Endothelial cell of umbilical vein (primary cell): ENCODE measurements around the gene HS3ST3B1. TPM values are rescaled to one million over a fixed set of nuclear protein-coding genes. Genes with fewer than 3 reads are reported as not detected.

Source experiments
- BruUV-seq: library from RNA; stranded (reverse); fragments of 400-500 nt; replicated peaks from 2 replicates; lab custom pipeline; 2021; lab: Mats Ljungman, UMichigan
- CTCF ChIA-PET: fragments of 300-600, 350-600 bp; sonication (Branson Sonifier 250); formaldehyde crosslinking; loops from one replicate; lab custom pipeline; 2021; ENCODE audit warnings: antibody characterized with exemption, inconsistent platforms; lab: Charles Lee
- POLR2A ChIA-PET: fragments of 300-600, 350-600 bp; sonication (Branson Sonifier 250); formaldehyde crosslinking; loops from one replicate; lab custom pipeline; 2021; ENCODE audit warnings: antibody characterized with exemption, inconsistent platforms; lab: Charles Lee
- DNase-seq: peaks from one replicate; pipeline ENCODE4 v3.0.0-alpha.2; 2011; ENCODE audit warnings: low read depth, low spot score
- FAIRE-seq: peaks from 2 replicates; lab custom pipeline; 2011; peaks lifted over from hg19 to GRCh38; lab: Jason Lieb, UNC
- H2AFZ ChIP-seq: 2 replicates; pipeline ENCODE4 v1.6.0; 2012; ENCODE audit warnings: low read depth, low read length, control low read depth, inconsistent platforms
- H3K27ac ChIP-seq: 2 replicates; pipeline ENCODE4 v1.5.1; 2011; ENCODE audit warnings: low read depth, mild to moderate bottlenecking, control low read depth, low read length, moderate library complexity; ENCODE audit not compliant: insufficient read depth
- H3K27me3 ChIP-seq, 2 experiments: 2 replicates each; pipeline versions ENCODE4 v1.6.0 to v1.6.1; 2011; ENCODE audit warnings: low read length in 2 of 2, mixed read lengths in 1 of 2; ENCODE audit not compliant: control insufficient read depth in 2 of 2, insufficient read depth in 2 of 2
- H3K36me3 ChIP-seq, 2 experiments: 2 replicates in 1 of 2; 3 replicates in 1 of 2; pipeline ENCODE4 v1.5.1; 2011; ENCODE audit warnings: low read length in 2 of 2, mild to moderate bottlenecking in 1 of 2, moderate library complexity in 1 of 2; ENCODE audit not compliant: control insufficient read depth in 2 of 2, insufficient read depth in 2 of 2; ENCODE audit errors: extremely low read depth in 1 of 2
- H3K4me1 ChIP-seq: 3 replicates; pipeline ENCODE4 v1.5.1; 2011; ENCODE audit warnings: mild to moderate bottlenecking, low read length; ENCODE audit not compliant: control insufficient read depth, insufficient read depth; ENCODE audit errors: extremely low read depth
- H3K4me2 ChIP-seq: 2 replicates; pipeline ENCODE4 v1.6.1; 2011; ENCODE audit warnings: low read length, control low read depth, mixed read lengths; ENCODE audit not compliant: insufficient read depth
- H3K4me3 ChIP-seq, 3 experiments: fragments of 200-600 bp in 1 of 3; sonication (generic), shearing (Covaris generic) in 1 of 3; replicated peaks in 1 of 3; 2 replicates each; pipeline ENCODE4 v1.5.1; 2011 to 2016; ENCODE audit warnings: control low read depth in 3 of 3, low read length in 3 of 3, mild to moderate bottlenecking in 2 of 3, inconsistent platforms in 1 of 3, low read depth in 1 of 3, moderate library complexity in 1 of 3; ENCODE audit not compliant: insufficient read depth in 1 of 3
- H3K79me2 ChIP-seq: 2 replicates; pipeline ENCODE4 v1.6.0; 2012; ENCODE audit warnings: low read length, inconsistent platforms; ENCODE audit not compliant: control insufficient read depth, insufficient read depth
- H3K9ac ChIP-seq: replicated peaks from 2 replicates; pipeline ENCODE3; 2011; ENCODE audit warnings: low read length, control low read depth; ENCODE audit not compliant: insufficient read depth; ENCODE audit errors: extremely low read depth
- H3K9me1 ChIP-seq: replicated peaks from 3 replicates; pipeline ENCODE4 v1.6.0; 2011; ENCODE audit warnings: mild to moderate bottlenecking, low read length; ENCODE audit not compliant: control insufficient read depth, insufficient read depth; ENCODE audit errors: extremely low read depth
- H3K9me3 ChIP-seq: replicated peaks from 2 replicates; pipeline ENCODE4 v1.5.1; 2012; ENCODE audit warnings: low read length, inconsistent platforms; ENCODE audit not compliant: control insufficient read depth, insufficient read depth
- H4K20me1 ChIP-seq: replicated peaks from 2 replicates; pipeline ENCODE3; 2011; ENCODE audit warnings: mild to moderate bottlenecking, low read length; ENCODE audit not compliant: control insufficient read depth, insufficient read depth; ENCODE audit errors: extremely low read depth
- EZH2 ChIP-seq: IDR thresholded peaks from 2 replicates; pipeline ENCODE4 v1.6.1; 2012; ENCODE audit warnings: borderline replicate concordance, low read depth, mild to moderate bottlenecking, moderate library complexity, low read length, inconsistent platforms; ENCODE audit not compliant: severe bottlenecking
- FOS ChIP-seq: IDR thresholded peaks from 2 replicates; pipeline ENCODE4 v1.6.1; 2011; ENCODE audit warnings: mild to moderate bottlenecking, low read length, moderate library complexity, borderline replicate concordance; ENCODE audit not compliant: insufficient read depth
- GATA2 ChIP-seq: IDR thresholded peaks from 2 replicates; pipeline ENCODE4 v1.7.0; 2011; ENCODE audit warnings: low read depth, mild to moderate bottlenecking, moderate library complexity, mixed read lengths, low read length; ENCODE audit not compliant: insufficient read length, insufficient read depth
- JUN ChIP-seq: IDR thresholded peaks from 2 replicates; pipeline ENCODE4 v1.6.1; 2011; ENCODE audit warnings: borderline replicate concordance, low read depth; ENCODE audit not compliant: insufficient read length, insufficient read depth
- MYC ChIP-seq: IDR thresholded peaks from one replicate; pipeline ENCODE4 v1.6.1; 2011; ENCODE audit warnings: mild to moderate bottlenecking, low read depth, low read length
- POLR2A ChIP-seq: IDR thresholded peaks from 2 replicates; pipeline ENCODE4 v1.6.1; 2012; ENCODE audit warnings: low read depth, mild to moderate bottlenecking, control low read depth, low read length
- POLR2AphosphoS5 ChIP-seq: IDR thresholded peaks from 2 replicates; pipeline ENCODE4 v1.6.1; 2012; ENCODE audit warnings: low read depth, mild to moderate bottlenecking, control low read depth, low read length, moderate library complexity; ENCODE audit not compliant: insufficient read depth
- dilution Hi-C: fragments of 300-500 bp; cut with MboI; formaldehyde crosslinking; loops from one replicate; pipeline ENCODE4 v1.15.0; 2019; ENCODE audit warnings: low sequenced_read_pairs; ENCODE audit not compliant: extremely low pct_ligation_motif_present
- intact Hi-C: fragments of 100-400 bp; cut with micrococcal nuclease; formaldehyde crosslinking; loops from one replicate; pipeline ENCODE4 v1.10.0; 2022
- polyA plus RNA-seq, 4 experiments: library from polyadenylated mRNA; depleted of rRNA in 3 of 4; stranded (reverse) in 3 of 4; unstranded in 1 of 4; fragments of >200 nt; gene quantifications; 2 replicates each; pipeline versions ENCODE4 v1.2.1 to v1.2.3, GENCODE V29; 2011 to 2012; ENCODE audit warnings: missing spikeins in 1 of 4
- total RNA-seq: library from RNA; stranded (reverse); gene quantifications from 2 replicates; pipeline ENCODE4 v1.2.3, GENCODE V29; 2021
- TF ChIP-seq, protein P1 (sequence below), 2 donors: IDR thresholded peaks; 1 replicate in 1 of 2; 2 replicates in 1 of 2; pipeline ENCODE4 v1.5.1; 2011; ENCODE audit warnings: low read length in 2 of 2, mild to moderate bottlenecking in 2 of 2, moderate library complexity in 2 of 2, control low read depth in 1 of 2, inconsistent platforms in 1 of 2, low read depth in 1 of 2; ENCODE audit not compliant: insufficient read depth in 1 of 2; ENCODE audit errors: extremely low read depth in 1 of 2
- TF ChIP-seq, protein P2 (sequence below): IDR thresholded peaks from 2 replicates; pipeline ENCODE4 v1.6.1; 2011; ENCODE audit not compliant: insufficient read depth, insufficient read length

Gene HS3ST3B1
- total and polyA plus RNA-seq, 2 donors (not counting 3 experiments of a cell fraction or from before 2014, with no cell fraction given), result not detected

DNA sequence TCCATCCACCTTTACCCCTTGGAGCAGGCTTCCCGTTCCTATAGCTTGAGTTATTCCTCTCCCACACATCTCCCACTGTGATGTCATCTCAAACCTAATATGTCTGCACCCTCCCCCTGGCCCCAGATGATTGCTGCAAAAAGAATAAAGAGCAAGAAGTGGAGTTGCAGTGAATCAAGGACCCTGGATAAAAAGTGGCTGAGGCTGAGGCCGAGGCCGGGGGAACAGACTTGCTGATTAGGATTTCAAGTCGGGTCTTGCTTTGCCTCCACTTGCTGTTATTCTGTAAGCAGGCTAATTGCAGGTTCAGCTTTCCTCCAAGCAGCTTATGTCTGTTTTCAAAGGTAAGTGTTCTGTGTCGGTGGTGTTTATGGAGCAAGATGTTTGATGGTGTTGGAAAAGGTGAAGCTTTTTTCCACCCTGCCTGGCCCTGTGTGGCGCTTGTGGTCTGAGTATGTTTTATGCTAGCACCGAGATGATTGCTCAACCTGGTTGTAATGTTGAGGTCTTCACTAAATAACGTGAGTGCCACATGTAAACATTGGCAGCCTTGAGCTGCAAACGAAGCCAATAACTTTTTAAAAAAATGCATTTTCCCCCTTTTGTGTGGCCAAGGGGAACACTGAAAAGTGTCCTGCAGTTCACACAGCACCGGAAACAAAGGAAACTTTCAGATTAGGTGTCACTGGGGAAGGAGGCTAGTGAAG lies 15.4 kb downstream of the HS3ST3B1 start:
- H3K27ac ChIP-seq, result no peak overlapping the region
- no peak overlapping the region for H3K4me2 ChIP-seq
- H3K79me2 ChIP-seq, result no peaks in the 10 kb centered on the region
- H3K4me3 ChIP-seq, result no peak overlapping the region
- BruUV-seq, result no TSS peak
- TF ChIP-seq, protein P1, sequence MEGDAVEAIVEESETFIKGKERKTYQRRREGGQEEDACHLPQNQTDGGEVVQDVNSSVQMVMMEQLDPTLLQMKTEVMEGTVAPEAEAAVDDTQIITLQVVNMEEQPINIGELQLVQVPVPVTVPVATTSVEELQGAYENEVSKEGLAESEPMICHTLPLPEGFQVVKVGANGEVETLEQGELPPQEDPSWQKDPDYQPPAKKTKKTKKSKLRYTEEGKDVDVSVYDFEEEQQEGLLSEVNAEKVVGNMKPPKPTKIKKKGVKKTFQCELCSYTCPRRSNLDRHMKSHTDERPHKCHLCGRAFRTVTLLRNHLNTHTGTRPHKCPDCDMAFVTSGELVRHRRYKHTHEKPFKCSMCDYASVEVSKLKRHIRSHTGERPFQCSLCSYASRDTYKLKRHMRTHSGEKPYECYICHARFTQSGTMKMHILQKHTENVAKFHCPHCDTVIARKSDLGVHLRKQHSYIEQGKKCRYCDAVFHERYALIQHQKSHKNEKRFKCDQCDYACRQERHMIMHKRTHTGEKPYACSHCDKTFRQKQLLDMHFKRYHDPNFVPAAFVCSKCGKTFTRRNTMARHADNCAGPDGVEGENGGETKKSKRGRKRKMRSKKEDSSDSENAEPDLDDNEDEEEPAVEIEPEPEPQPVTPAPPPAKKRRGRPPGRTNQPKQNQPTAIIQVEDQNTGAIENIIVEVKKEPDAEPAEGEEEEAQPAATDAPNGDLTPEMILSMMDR (IDR thresholded peaks at IDR 0.05; ENCODE audit: extremely low read depth in 1 of 2, insufficient read depth in 1 of 2, low read depth in 1 of 2, low read length in 2 of 2), result no peak
- no peak for TF ChIP-seq GATA2
- no peak for TF ChIP-seq POLR2A
- TF ChIP-seq POLR2AphosphoS5, result no peak
- no peak for TF ChIP-seq JUN
- no peak for TF ChIP-seq EZH2
- no peak for TF ChIP-seq MYC
- no peak for TF ChIP-seq FOS
- TF ChIP-seq, protein P2, sequence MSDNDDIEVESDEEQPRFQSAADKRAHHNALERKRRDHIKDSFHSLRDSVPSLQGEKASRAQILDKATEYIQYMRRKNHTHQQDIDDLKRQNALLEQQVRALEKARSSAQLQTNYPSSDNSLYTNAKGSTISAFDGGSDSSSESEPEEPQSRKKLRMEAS, result no peak
- intact Hi-C loops, result no loop called here
- DNase-seq (no peak), FAIRE-seq (no peak)
- H2AFZ ChIP-seq, result no peak overlapping the region
- H3K4me1 ChIP-seq, result no peaks in the 10 kb centered on the region
- no peaks in the 10 kb centered on the region for H3K9me1 ChIP-seq
- dilution Hi-C loops, result no loop called here
- H3K9me3 ChIP-seq, result no peaks in the 10 kb centered on the region
- no peaks in the 10 kb centered on the region for H3K27me3 ChIP-seq
- no peaks in the 10 kb centered on the region for H4K20me1 ChIP-seq
- no peaks in the 10 kb centered on the region for H3K36me3 ChIP-seq
- no peak overlapping the region for H3K9ac ChIP-seq
- ChIA-PET CTCF (no interaction called here), POLR2A (no interaction called here)
